GM21717 (cell line): ENCODE data around the gene CCDC88B.

Experiments used
- ATAC-seq: cut with Tn5 transposase; IDR thresholded peaks from one replicate; pipeline ENCODE4 v1.9.1; 2021; ENCODE audit warnings: mild to moderate bottlenecking, moderate library complexity; ENCODE audit not compliant: unreplicated experiment

The CCDC88B gene, protein sequence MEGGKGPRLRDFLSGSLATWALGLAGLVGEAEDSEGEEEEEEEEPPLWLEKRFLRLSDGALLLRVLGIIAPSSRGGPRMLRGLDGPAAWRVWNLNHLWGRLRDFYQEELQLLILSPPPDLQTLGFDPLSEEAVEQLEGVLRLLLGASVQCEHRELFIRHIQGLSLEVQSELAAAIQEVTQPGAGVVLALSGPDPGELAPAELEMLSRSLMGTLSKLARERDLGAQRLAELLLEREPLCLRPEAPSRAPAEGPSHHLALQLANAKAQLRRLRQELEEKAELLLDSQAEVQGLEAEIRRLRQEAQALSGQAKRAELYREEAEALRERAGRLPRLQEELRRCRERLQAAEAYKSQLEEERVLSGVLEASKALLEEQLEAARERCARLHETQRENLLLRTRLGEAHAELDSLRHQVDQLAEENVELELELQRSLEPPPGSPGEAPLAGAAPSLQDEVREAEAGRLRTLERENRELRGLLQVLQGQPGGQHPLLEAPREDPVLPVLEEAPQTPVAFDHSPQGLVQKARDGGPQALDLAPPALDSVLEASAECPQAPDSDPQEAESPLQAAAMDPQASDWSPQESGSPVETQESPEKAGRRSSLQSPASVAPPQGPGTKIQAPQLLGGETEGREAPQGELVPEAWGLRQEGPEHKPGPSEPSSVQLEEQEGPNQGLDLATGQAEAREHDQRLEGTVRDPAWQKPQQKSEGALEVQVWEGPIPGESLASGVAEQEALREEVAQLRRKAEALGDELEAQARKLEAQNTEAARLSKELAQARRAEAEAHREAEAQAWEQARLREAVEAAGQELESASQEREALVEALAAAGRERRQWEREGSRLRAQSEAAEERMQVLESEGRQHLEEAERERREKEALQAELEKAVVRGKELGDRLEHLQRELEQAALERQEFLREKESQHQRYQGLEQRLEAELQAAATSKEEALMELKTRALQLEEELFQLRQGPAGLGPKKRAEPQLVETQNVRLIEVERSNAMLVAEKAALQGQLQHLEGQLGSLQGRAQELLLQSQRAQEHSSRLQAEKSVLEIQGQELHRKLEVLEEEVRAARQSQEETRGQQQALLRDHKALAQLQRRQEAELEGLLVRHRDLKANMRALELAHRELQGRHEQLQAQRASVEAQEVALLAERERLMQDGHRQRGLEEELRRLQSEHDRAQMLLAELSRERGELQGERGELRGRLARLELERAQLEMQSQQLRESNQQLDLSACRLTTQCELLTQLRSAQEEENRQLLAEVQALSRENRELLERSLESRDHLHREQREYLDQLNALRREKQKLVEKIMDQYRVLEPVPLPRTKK (N-terminal part only)

GRCh38 chr11:64339754-64340408 is at the start of gene CCDC88B:
Gene CCDC88B, plus strand, starts transcription at chr11:64340204. Its CDS starts 63 bp downstream, at chr11:64340267.
- peak; percentile 42 for ATAC-seq

DNA sequence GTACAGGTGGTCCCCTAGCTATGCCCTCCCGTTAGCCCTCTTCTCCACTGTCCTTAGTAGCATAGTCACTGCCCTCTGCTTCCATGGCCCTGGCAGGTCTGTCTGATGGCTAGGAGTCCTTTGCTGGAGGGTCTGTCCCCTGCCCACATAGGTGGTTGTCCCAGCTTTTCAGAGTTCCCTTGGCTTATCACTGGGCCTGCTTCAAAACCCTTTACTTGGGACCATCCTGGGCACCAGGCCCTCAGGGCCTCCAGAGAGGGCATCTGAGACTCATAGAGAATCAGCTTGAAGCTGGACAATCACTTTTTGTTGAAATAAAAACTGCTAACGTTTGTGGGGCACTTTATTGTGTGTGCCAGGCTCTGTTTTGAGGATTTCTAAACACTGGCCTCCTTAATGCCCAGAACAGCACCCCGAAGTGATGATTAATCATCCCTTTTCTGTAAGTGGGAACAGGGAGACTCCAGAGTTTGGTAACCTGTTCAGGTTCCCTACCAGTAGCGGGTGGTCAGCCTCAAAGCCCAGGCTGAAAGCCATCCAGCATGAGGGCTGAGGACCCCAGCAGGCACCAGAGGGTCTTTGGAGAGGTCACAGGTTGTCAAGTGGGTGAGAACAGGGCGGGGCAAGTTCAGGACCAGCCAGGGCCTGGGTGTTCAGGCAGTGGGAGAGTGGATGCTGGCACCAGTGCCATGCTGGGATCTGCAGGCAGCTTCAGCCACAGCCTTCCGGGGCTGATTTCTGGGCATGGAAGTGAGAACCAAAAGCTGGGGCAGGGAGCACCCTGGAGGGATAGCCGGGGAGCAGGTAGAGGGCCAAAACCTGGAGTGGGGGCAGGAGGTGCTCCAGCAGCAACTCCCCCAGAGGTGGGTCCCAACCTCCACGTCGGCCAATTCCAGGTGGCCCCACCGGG is 49.4 kb upstream of the CCDC88B start:
- no peak for ATAC-seq

- ATAC-seq, result no peak
Measured at GRCh38 chr11:64291262-64291751, 48.7 kb upstream of the CCDC88B start, which contains the start of gene KCNK4. Gene KCNK4, plus strand, starts transcription at chr11:64291302. Its CDS starts 1,717 bp downstream, at chr11:64293019.

DNA sequence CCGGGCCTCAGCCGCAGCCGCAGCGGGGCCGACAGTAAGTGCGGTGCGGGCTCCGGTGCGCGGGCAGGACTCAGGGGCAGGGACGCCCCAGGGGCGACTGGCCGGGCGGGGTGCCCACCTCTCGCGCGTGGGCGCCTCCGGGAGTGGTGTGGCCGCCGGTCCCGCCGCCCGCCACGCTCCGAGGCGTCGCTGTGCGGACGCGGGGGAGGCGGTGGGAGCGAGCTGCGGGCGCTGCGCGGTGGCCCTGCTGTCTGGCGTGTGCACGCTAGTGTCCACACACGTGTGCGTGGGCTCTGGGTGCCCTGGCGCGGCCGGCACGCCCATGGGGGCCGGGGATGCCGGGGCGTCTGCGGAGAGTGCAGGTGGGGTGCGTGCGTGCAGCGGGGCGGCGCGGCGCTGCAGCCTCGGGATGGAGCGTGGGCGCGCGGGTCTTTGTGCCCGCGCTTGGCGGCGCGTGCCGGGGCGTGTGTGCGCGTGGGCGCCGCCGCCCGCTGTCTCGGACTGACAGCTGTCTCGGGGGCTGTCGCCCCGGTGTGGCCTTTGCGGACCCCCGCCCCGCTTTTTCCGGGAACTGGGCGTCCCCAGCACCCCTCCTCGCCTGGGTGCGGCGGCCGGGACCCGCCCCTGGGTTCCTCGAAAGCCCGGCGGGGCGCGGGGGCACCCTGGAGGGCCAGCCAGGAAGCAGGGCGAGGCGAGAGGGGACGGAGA is 48.1 kb upstream of the CCDC88B start:
- no peak for ATAC-seq

GRCh38 chr11:64292460-64293254 is 47.3 kb upstream of the CCDC88B start:
- no peak for ATAC-seq

GRCh38 chr11:64294774-64295173 is 45.2 kb upstream of the CCDC88B start:
- ATAC-seq, result no peak

DNA sequence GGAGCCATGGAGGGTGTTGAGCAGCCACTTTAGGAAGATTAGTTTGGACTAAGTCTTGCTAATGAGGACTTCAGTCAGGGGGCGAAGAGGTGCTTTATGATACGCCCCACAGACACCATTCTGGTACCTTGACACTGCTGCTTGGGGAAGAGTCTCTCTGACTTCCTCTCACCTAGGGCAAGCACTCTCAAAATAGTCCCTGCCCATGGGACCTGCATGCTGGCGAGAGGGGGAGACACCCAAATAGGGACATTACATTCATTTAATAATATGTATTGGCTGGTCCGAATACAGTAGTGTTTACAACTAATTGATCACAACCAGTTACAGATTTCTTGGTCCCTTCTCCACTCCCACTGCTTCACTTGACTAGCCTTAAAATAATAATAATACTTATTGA is 44.2 kb upstream of the CCDC88B start:
- no peak for ATAC-seq

DNA sequence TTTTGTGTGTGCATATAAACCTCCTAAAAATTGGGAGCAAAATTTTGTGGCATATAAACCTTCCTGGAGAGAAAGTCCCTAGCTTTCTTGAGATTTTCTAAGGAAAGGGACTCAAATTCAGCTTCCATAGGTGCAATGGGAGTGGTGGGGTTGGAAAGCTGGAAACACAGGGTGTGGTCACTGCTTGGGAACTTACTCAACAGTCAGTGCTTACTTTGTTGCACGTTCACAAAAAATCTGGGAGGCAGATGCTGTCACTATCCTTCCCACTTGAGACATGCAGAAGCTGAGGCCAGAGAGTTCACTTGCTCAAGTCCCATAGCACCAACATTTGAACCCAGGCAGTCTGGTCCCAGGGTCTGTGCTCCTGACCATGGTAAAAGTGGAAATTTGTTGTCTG is 43.8 kb upstream of the CCDC88B start:
- ATAC-seq, result no peak

DNA sequence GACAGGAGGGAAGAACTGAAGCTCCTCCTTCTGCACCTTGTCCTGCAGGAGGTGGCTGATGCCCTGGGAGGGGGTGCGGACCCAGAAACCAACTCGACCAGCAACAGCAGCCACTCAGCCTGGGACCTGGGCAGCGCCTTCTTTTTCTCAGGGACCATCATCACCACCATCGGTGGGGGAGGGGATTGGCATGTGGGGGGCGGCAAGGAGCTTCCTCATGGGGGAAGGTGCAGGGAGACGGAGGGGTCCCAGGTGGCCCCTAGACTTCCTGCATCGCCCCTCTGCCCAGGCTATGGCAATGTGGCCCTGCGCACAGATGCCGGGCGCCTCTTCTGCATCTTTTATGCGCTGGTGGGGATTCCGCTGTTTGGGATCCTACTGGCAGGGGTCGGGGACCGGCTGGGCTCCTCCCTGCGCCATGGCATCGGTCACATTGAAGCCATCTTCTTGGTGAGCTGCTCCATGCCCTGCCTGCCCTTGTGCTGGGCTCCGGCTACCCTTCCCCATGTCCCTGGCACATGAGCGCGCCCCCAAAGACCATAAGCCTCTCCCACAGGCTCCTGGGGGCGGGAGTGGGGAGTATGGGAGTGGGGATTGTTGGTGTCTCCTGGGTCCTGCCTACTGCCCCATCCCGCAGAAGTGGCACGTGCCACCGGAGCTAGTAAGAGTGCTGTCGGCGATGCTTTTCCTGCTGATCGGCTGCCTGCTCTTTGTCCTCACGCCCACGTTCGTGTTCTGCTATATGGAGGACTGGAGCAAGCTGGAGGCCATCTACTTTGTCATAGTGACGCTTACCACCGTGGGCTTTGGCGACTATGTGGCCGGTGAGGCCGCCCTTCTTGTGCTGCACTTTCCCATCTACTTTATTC is 42.9 kb upstream of the CCDC88B start:
- no peak for ATAC-seq

- no peak for ATAC-seq
Measured at GRCh38 chr11:64297699-64298358, 42.2 kb upstream of the CCDC88B start.

DNA sequence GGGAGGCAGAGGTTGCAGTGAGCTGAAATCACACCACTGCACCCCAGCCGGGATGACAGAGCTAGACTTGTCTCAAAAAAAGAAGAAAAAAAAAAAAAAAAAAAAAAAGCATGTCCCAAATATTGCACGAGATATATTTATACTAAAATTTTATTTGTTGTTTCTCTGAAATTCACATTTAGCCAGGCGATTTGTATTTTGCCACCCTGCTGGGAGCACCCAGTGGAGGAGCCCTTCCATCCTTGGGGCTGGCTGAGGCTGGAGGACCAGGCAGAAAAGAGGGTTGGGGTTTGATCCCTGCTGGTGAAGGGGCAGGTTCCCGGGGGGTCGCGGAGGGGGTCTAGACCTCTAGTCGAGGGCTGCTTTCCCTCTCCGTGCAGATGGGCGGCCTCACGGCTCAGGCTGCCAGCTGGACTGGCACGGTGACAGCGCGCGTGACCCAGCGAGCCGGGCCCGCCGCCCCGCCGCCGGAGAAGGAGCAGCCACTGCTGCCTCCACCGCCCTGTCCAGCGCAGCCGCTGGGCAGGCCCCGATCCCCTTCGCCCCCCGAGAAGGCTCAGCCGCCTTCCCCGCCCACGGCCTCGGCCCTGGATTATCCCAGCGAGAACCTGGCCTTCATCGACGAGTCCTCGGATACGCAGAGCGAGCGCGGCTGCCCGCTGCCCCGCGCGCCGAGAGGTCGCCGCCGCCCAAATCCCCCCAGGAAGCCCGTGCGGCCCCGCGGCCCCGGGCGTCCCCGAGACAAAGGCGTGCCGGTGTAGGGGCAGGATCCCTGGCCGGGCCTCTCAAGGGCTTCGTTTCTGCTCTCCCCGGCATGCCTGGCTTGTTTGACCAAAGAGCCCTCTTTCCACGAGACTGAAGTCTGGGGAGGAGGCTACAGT is 40.8 kb upstream of the CCDC88B start:
- no peak for ATAC-seq

GRCh38 chr11:64299847-64300648 is 40.0 kb upstream of the CCDC88B start, which contains the start of gene CATSPERZ:
Gene CATSPERZ, plus strand, starts transcription at chr11:64300358. Its CDS starts 53 bp downstream, at chr11:64300411.
- no peak for ATAC-seq

- ATAC-seq, result no peak
Measured at GRCh38 chr11:64303109-64304031, 36.6 kb upstream of the CCDC88B start.
